IgD-negative memory B cell (primary cell): ENCODE data around the gene EGFR. TPM values are rescaled to one million over a fixed set of nuclear protein-coding genes. Genes with fewer than 3 reads are reported as not detected.
A peak's percentile ranks its signal among the peaks of the same experiment; 100 is the strongest.

Source experiments
- H3K27ac Mint-ChIP-seq, 3 donors: one replicate each; pipeline ENCODE4 v1.8.0; 2020 to 2022; ENCODE audit warnings: mild to moderate bottlenecking in 3 of 3, mixed read lengths in 3 of 3, moderate library complexity in 1 of 3
- H3K27me3 Mint-ChIP-seq: one replicate; pipeline ENCODE4 v1.8.0; 2021; ENCODE audit warnings: mixed read lengths
- H3K36me3 Mint-ChIP-seq: one replicate; pipeline ENCODE4 v1.8.0; 2020; ENCODE audit warnings: mild to moderate bottlenecking, mixed read lengths
- H3K4me1 Mint-ChIP-seq, 3 donors: one replicate each; pipeline ENCODE4 v1.8.0; 2020 to 2022; ENCODE audit warnings: mixed read lengths in 3 of 3, mild to moderate bottlenecking in 1 of 3
- H3K4me3 Mint-ChIP-seq, 4 donors: one replicate each; pipeline ENCODE4 v1.8.0; 2020 to 2022; ENCODE audit warnings: mild to moderate bottlenecking in 4 of 4, mixed read lengths in 4 of 4, moderate library complexity in 3 of 4
- H3K9me3 Mint-ChIP-seq, 3 donors: one replicate each; pipeline ENCODE4 v1.8.0; 2020 to 2021; ENCODE audit warnings: mixed read lengths in 3 of 3, mild to moderate bottlenecking in 1 of 3
- polyA plus RNA-seq: library from polyadenylated mRNA; unstranded; fragments of 300-500 nt; fragmentation: Illumina TruSeq; gene quantifications from one replicate; pipeline ENCODE4 v1.2.3, GENCODE V29; 2021

The EGFR gene
- polyA plus RNA-seq, 1 donor from 2014 or later: not detected

GRCh38 chr7:55207436-55208125, 188.8 kb downstream of the EGFR start:
- Mint-ChIP-seq H3K4me1 (no peaks in the 10 kb centered on the region), H3K27me3 (peaks cover 12% of the 10 kb centered on the region), H3K27ac (no peak overlapping the region), H3K9me3 (peaks cover 0 to 2% (median 0%) of the 10 kb centered on the region in 3 donors), H3K4me3 (no peak overlapping the region), H3K36me3 (no peaks in the 10 kb centered on the region)

GRCh38 chr7:55209366-55209765, 190.5 kb downstream of the EGFR start:
- H3K36me3 Mint-ChIP-seq: no peaks in the 10 kb centered on the region
- H3K27ac Mint-ChIP-seq: no peak overlapping the region
- no peak overlapping the region for H3K4me3 Mint-ChIP-seq
- H3K9me3 Mint-ChIP-seq: peaks cover 0 to 2% (median 0%) of the 10 kb centered on the region in 3 donors
- peaks cover 12% of the 10 kb centered on the region for H3K27me3 Mint-ChIP-seq
- H3K4me1 Mint-ChIP-seq: no peaks in the 10 kb centered on the region

GRCh38 chr7:55210176-55210575, 191.4 kb downstream of the EGFR start:
- H3K9me3 Mint-ChIP-seq: peaks cover 0 to 2% (median 0%) of the 10 kb centered on the region in 3 donors
- H3K4me3 Mint-ChIP-seq: no peak overlapping the region
- no peaks in the 10 kb centered on the region for H3K36me3 Mint-ChIP-seq
- peaks cover 12% of the 10 kb centered on the region for H3K27me3 Mint-ChIP-seq
- no peaks in the 10 kb centered on the region for H3K4me1 Mint-ChIP-seq
- no peak overlapping the region for H3K27ac Mint-ChIP-seq

- Mint-ChIP-seq H3K4me3 (no peak overlapping the region), H3K27ac (no peak overlapping the region), H3K36me3 (no peaks in the 10 kb centered on the region), H3K27me3 (peaks cover 12% of the 10 kb centered on the region), H3K9me3 (peaks cover 0 to 2% (median 0%) of the 10 kb centered on the region in 3 donors), H3K4me1 (no peaks in the 10 kb centered on the region)
Measured at GRCh38 chr7:55210716-55211115, 191.9 kb downstream of the EGFR start.

GRCh38 chr7:55211726-55212125, 192.9 kb downstream of the EGFR start:
- no peaks in the 10 kb centered on the region for H3K4me1 Mint-ChIP-seq
- peaks cover 0 to 2% (median 0%) of the 10 kb centered on the region in 3 donors for H3K9me3 Mint-ChIP-seq
- peaks cover 8% of the 10 kb centered on the region for H3K27me3 Mint-ChIP-seq

GRCh38 chr7:55212176-55212575, 193.4 kb downstream of the EGFR start:
- Mint-ChIP-seq H3K4me3 (no peak overlapping the region), H3K36me3 (no peaks in the 10 kb centered on the region), H3K27ac (no peak overlapping the region), H3K9me3 (peaks cover 0 to 2% (median 0%) of the 10 kb centered on the region in 3 donors), H3K27me3 (peaks cover 8% of the 10 kb centered on the region), H3K4me1 (no peaks in the 10 kb centered on the region)

More at GRCh38 chr7:55211726-55212125, 192.9 kb downstream of the EGFR start:
- Mint-ChIP-seq H3K4me3 (no peak overlapping the region), H3K36me3 (no peaks in the 10 kb centered on the region), H3K27ac (no peak overlapping the region)

- H3K9me3 Mint-ChIP-seq: peaks cover 0 to 2% (median 0%) of the 10 kb centered on the region in 3 donors
Measured at GRCh38 chr7:55212838-55213237, 194.0 kb downstream of the EGFR start.

GRCh38 chr7:55214707-55215106, 195.9 kb downstream of the EGFR start:
- H3K9me3 Mint-ChIP-seq: peaks cover 0 to 2% (median 0%) of the 10 kb centered on the region in 3 donors
- H3K27me3 Mint-ChIP-seq: no peaks in the 10 kb centered on the region
- H3K27ac Mint-ChIP-seq: no peak overlapping the region
- no peaks in the 10 kb centered on the region for H3K4me1 Mint-ChIP-seq
- no peaks in the 10 kb centered on the region for H3K36me3 Mint-ChIP-seq
- H3K4me3 Mint-ChIP-seq: no peak overlapping the region

More at GRCh38 chr7:55212838-55213237, 194.0 kb downstream of the EGFR start:
- Mint-ChIP-seq H3K4me3 (no peak overlapping the region), H3K27ac (no peak overlapping the region), H3K4me1 (no peaks in the 10 kb centered on the region), H3K27me3 (peaks cover 8% of the 10 kb centered on the region), H3K36me3 (no peaks in the 10 kb centered on the region)

- Mint-ChIP-seq H3K36me3 (no peaks in the 10 kb centered on the region), H3K27me3 (peaks cover 4% of the 10 kb centered on the region), H3K4me3 (no peak overlapping the region), H3K4me1 (no peaks in the 10 kb centered on the region), H3K27ac (no peak overlapping the region), H3K9me3 (peaks cover 0 to 13% (median 3%) of the 10 kb centered on the region in 3 donors)
Measured at GRCh38 chr7:55223023-55223422, 204.2 kb downstream of the EGFR start.

- Mint-ChIP-seq H3K4me1 (no peaks in the 10 kb centered on the region), H3K36me3 (no peaks in the 10 kb centered on the region), H3K27ac (no peak overlapping the region), H3K27me3 (peaks cover 4% of the 10 kb centered on the region), H3K4me3 (peak overlapping the region in 1 of 4 donors; percentile 31), H3K9me3 (peaks cover 2 to 13% (median 3%) of the 10 kb centered on the region in 3 donors)
Measured at GRCh38 chr7:55224111-55224510, 205.3 kb downstream of the EGFR start.

GRCh38 chr7:55224810-55225209, 206.0 kb downstream of the EGFR start:
- Mint-ChIP-seq H3K4me1 (no peaks in the 10 kb centered on the region), H3K4me3 (no peak overlapping the region), H3K36me3 (no peaks in the 10 kb centered on the region), H3K9me3 (peaks cover 5 to 19% (median 9%) of the 10 kb centered on the region in 3 donors), H3K27me3 (peaks cover 4% of the 10 kb centered on the region), H3K27ac (no peak overlapping the region)

GRCh38 chr7:55230014-55230413, 211.2 kb downstream of the EGFR start:
- Mint-ChIP-seq H3K4me1 (no peaks in the 10 kb centered on the region), H3K27ac (no peak overlapping the region), H3K4me3 (no peak overlapping the region), H3K9me3 (peaks cover 11 to 24% (median 18%) of the 10 kb centered on the region in 3 donors), H3K36me3 (no peaks in the 10 kb centered on the region), H3K27me3 (peaks cover 14% of the 10 kb centered on the region)

GRCh38 chr7:55231736-55232280, 213.0 kb downstream of the EGFR start:
- no peaks in the 10 kb centered on the region for H3K36me3 Mint-ChIP-seq
- H3K9me3 Mint-ChIP-seq: peaks cover 8 to 18% (median 13%) of the 10 kb centered on the region in 3 donors
- H3K27ac Mint-ChIP-seq: peak overlapping the region in 1 of 3 donors; percentile 11
- no peaks in the 10 kb centered on the region for H3K4me1 Mint-ChIP-seq
- no peak overlapping the region for H3K4me3 Mint-ChIP-seq
- peaks cover 17% of the 10 kb centered on the region for H3K27me3 Mint-ChIP-seq

GRCh38 chr7:55233001-55233400, 214.2 kb downstream of the EGFR start:
- no peak overlapping the region for H3K27ac Mint-ChIP-seq
- H3K36me3 Mint-ChIP-seq: no peaks in the 10 kb centered on the region
- H3K9me3 Mint-ChIP-seq: peaks cover 8 to 18% (median 10%) of the 10 kb centered on the region in 3 donors
- no peak overlapping the region for H3K4me3 Mint-ChIP-seq
- H3K27me3 Mint-ChIP-seq: peaks cover 17% of the 10 kb centered on the region
- no peaks in the 10 kb centered on the region for H3K4me1 Mint-ChIP-seq

GRCh38 chr7:55234408-55234807, 215.6 kb downstream of the EGFR start:
- H3K4me1 Mint-ChIP-seq: no peaks in the 10 kb centered on the region
- no peak overlapping the region for H3K27ac Mint-ChIP-seq
- H3K36me3 Mint-ChIP-seq: no peaks in the 10 kb centered on the region
- peaks cover 17% of the 10 kb centered on the region for H3K27me3 Mint-ChIP-seq
- peaks cover 7 to 13% (median 8%) of the 10 kb centered on the region in 3 donors for H3K9me3 Mint-ChIP-seq
- no peak overlapping the region for H3K4me3 Mint-ChIP-seq

- no peak overlapping the region for H3K27ac Mint-ChIP-seq
- peaks cover 5 to 6% (median 5%) of the 10 kb centered on the region in 3 donors for H3K9me3 Mint-ChIP-seq
- H3K4me3 Mint-ChIP-seq: no peak overlapping the region
- peaks cover 17% of the 10 kb centered on the region for H3K27me3 Mint-ChIP-seq
- no peaks in the 10 kb centered on the region for H3K4me1 Mint-ChIP-seq
- H3K36me3 Mint-ChIP-seq: no peaks in the 10 kb centered on the region
Measured at GRCh38 chr7:55235115-55235514, 216.3 kb downstream of the EGFR start.
